IMR-90 (cell line): ENCODE measurements around the gene GORASP1. TPM values are rescaled to one million over a fixed set of nuclear protein-coding genes. Genes with fewer than 3 reads are reported as not detected.

Source experiments
- ATAC-seq: fragments of 200-7000 bp; cut with Tn5 transposase; 2 replicates; pipeline ENCODE4 v1.9.1; 2020; ENCODE audit warnings: low read depth, mild to moderate bottlenecking, moderate library complexity
- BruUV-seq: library from RNA; stranded (reverse); fragments of 400-500 nt; replicated peaks from 2 replicates; lab custom pipeline; 2021; lab: Mats Ljungman, UMichigan
- CTCF ChIA-PET: fragments of 300-600 bp; formaldehyde crosslinking; extraction: SDS; loops from one replicate; lab custom pipeline; 2021; ENCODE audit warnings: antibody characterized with exemption; lab: Yijun Ruan, JAX
- POLR2A ChIA-PET: fragments of 300-600 bp; sonication (Branson Sonifier 250); formaldehyde crosslinking; loops from one replicate; lab custom pipeline; 2022; ENCODE audit warnings: antibody characterized with exemption; ENCODE audit not compliant: unreplicated experiment; lab: Charles Lee
- DNase-seq: peaks from one replicate; pipeline ENCODE4 v3.0.0; 2013
- H2AFZ ChIP-seq: replicated peaks from 2 replicates; pipeline ENCODE3; 2013; ENCODE audit warnings: low read length, mild to moderate bottlenecking; ENCODE audit not compliant: poor library complexity
- H2AK5ac ChIP-seq: 2 replicates; pipeline ENCODE4 v1.6.1; 2013; ENCODE audit warnings: low read depth, low read length, inconsistent platforms
- H2AK9ac ChIP-seq: replicated peaks from 2 replicates; pipeline ENCODE3; 2013; ENCODE audit warnings: mild to moderate bottlenecking, low read depth, low read length, moderate library complexity; ENCODE audit not compliant: poor library complexity
- H2BK120ac ChIP-seq: 2 replicates; pipeline ENCODE4 v1.6.1; 2013; ENCODE audit warnings: low read depth, low read length, inconsistent platforms
- H2BK15ac ChIP-seq: 3 replicates; pipeline ENCODE4 v1.6.1; 2013; ENCODE audit warnings: low read depth, low read length, inconsistent platforms
- H2BK20ac ChIP-seq: 2 replicates; pipeline ENCODE4 v1.6.1; 2013; ENCODE audit warnings: low read depth, mild to moderate bottlenecking, inconsistent platforms, low read length, moderate library complexity
- H2BK5ac ChIP-seq: 2 replicates; pipeline ENCODE4 v1.6.1; 2013; ENCODE audit warnings: mild to moderate bottlenecking, low read depth, low read length, inconsistent platforms; ENCODE audit not compliant: poor library complexity, severe bottlenecking
- H3K14ac ChIP-seq: replicated peaks from 2 replicates; pipeline ENCODE4 v1.6.1; 2013; ENCODE audit warnings: low read depth, low read length, inconsistent platforms
- H3K18ac ChIP-seq: 2 replicates; pipeline ENCODE4 v1.6.1; 2013; ENCODE audit warnings: low read depth, low read length, control low read depth
- H3K23ac ChIP-seq: 2 replicates; pipeline ENCODE4 v1.6.1; 2013; ENCODE audit warnings: low read depth, low read length, inconsistent platforms
- H3K27ac ChIP-seq: 2 replicates; pipeline ENCODE4 v1.5.1; 2013; ENCODE audit warnings: mild to moderate bottlenecking, control low read depth, low read length; ENCODE audit not compliant: insufficient read depth
- H3K27me3 ChIP-seq: 2 replicates; pipeline ENCODE4 v1.6.1; 2013; ENCODE audit warnings: low read length; ENCODE audit not compliant: control insufficient read depth, insufficient read depth
- H3K36me3 ChIP-seq: 2 replicates; pipeline ENCODE4 v1.6.1; 2013; ENCODE audit warnings: low read length, mixed read lengths; ENCODE audit not compliant: control insufficient read depth, insufficient read depth
- H3K4ac ChIP-seq: 2 replicates; pipeline ENCODE4 v1.6.1; 2013; ENCODE audit warnings: low read depth, low read length, inconsistent platforms
- H3K4me1 ChIP-seq: 2 replicates; pipeline ENCODE4 v1.6.1; 2013; ENCODE audit warnings: low read length, mixed read lengths; ENCODE audit not compliant: control insufficient read depth, insufficient read depth
- H3K4me2 ChIP-seq: 2 replicates; pipeline ENCODE4 v1.6.1; 2013; ENCODE audit warnings: low read depth, mild to moderate bottlenecking, control low read depth, low read length, moderate library complexity
- H3K4me3 ChIP-seq: 2 replicates; pipeline ENCODE4 v1.5.1; 2013; ENCODE audit warnings: low read depth, mild to moderate bottlenecking, control low read depth, low read length, moderate library complexity; ENCODE audit not compliant: insufficient read depth
- H3K56ac ChIP-seq: 2 replicates; pipeline ENCODE4 v1.6.1; 2013; ENCODE audit warnings: low read length, inconsistent platforms; ENCODE audit not compliant: insufficient read depth; ENCODE audit errors: extremely low read depth
- H3K79me1 ChIP-seq, 2 experiments: 2 replicates each; pipeline ENCODE4 v1.6.1; 2013; ENCODE audit warnings: low read length in 2 of 2, inconsistent platforms in 1 of 2, low read depth in 1 of 2
- H3K9ac ChIP-seq: 2 replicates; pipeline ENCODE4 v1.6.1; 2013; ENCODE audit warnings: low read depth, low read length, control low read depth
- H3K9me1 ChIP-seq: 2 replicates; pipeline ENCODE4 v1.6.1; 2013; ENCODE audit warnings: low read length, inconsistent platforms; ENCODE audit not compliant: insufficient read depth
- H3K9me3 ChIP-seq: 2 replicates; pipeline ENCODE4 v1.6.1; 2013; ENCODE audit warnings: low read length; ENCODE audit not compliant: control insufficient read depth, insufficient read depth
- H4K20me1 ChIP-seq: 2 replicates; pipeline ENCODE4 v1.6.1; 2013; ENCODE audit warnings: low read length, inconsistent platforms; ENCODE audit not compliant: insufficient read depth
- H4K5ac ChIP-seq: 2 replicates; pipeline ENCODE4 v1.6.1; 2013; ENCODE audit warnings: mild to moderate bottlenecking, low read depth, low read length, control low read depth
- H4K8ac ChIP-seq, 2 experiments: 2 replicates each; pipeline ENCODE4 v1.6.1; 2013; ENCODE audit warnings: low read depth in 2 of 2, low read length in 2 of 2, control low read depth in 1 of 2, inconsistent platforms in 1 of 2
- H4K91ac ChIP-seq: 2 replicates; pipeline ENCODE4 v1.6.1; 2013; ENCODE audit warnings: low read depth, low read length, inconsistent platforms; ENCODE audit not compliant: insufficient read depth
- MXI1 ChIP-seq: IDR thresholded peaks from 2 replicates; pipeline ENCODE4 v1.6.1; 2012; ENCODE audit warnings: low read depth, mild to moderate bottlenecking, low read length, moderate library complexity, borderline replicate concordance
- NFE2L2 ChIP-seq: fragments of 150-350 bp; IDR thresholded peaks from 2 replicates; pipeline ENCODE4 v1.6.1; 2016; ENCODE audit warnings: low read depth, mild to moderate bottlenecking, low read length
- WGBS, 2 experiments: methylation state at CpG; one replicate each; pipeline versions ENCODE4 v1.1.5 to v1.1.7; 2013; ENCODE audit warnings: missing lambda C conversion rate in 2 of 2; ENCODE audit not compliant: insufficient read length in 1 of 2; ENCODE audit errors: extremely low coverage in 2 of 2; 5-methylcytosine and 5-hydroxymethylcytosine counted together
- dilution Hi-C: fragments of 300-500 bp; cut with HindIII; formaldehyde crosslinking; loops from one replicate; pipeline ENCODE4 v1.14.3; 2018; ENCODE audit warnings: low sequenced_read_pairs; ENCODE audit not compliant: unreplicated experiment
- in situ Hi-C: fragments of 300-500 bp; cut with MboI; formaldehyde crosslinking; loops from 3 replicates; pipeline ENCODE4 v1.14.3; 2019; ENCODE audit warnings: low sequenced_read_pairs, inconsistent platforms, mixed read lengths
- intact Hi-C: fragments of 100-400 bp; cut with micrococcal nuclease; formaldehyde crosslinking; loops from 2 replicates; pipeline ENCODE4 v1.10.0; 2022
- polyA plus RNA-seq, 3 experiments: library from polyadenylated mRNA; depleted of rRNA; stranded (reverse); fragments of >200 nt; gene quantifications; 2 replicates each; pipeline ENCODE4 v1.2.3, GENCODE V29; 2012; ENCODE audit warnings: low replicate concordance in 1 of 3
- total RNA-seq: library from RNA; depleted of rRNA; stranded (reverse); fragments of >200 nt; gene quantifications from 2 replicates; pipeline ENCODE4 v1.2.3, GENCODE V29; 2012
- TF ChIP-seq, protein P1 (sequence below): conservative IDR thresholded peaks from 2 replicates; pipeline ENCODE4 v1.5.1; 2012; ENCODE audit warnings: mild to moderate bottlenecking, low read depth, low read length, improper control_type of control experiment

GORASP1 gene
- total and polyA plus RNA-seq, 2 of the 4 experiments (the other 2 are of a cell fraction) = 35.0 to 56.6 TPM

DNA sequence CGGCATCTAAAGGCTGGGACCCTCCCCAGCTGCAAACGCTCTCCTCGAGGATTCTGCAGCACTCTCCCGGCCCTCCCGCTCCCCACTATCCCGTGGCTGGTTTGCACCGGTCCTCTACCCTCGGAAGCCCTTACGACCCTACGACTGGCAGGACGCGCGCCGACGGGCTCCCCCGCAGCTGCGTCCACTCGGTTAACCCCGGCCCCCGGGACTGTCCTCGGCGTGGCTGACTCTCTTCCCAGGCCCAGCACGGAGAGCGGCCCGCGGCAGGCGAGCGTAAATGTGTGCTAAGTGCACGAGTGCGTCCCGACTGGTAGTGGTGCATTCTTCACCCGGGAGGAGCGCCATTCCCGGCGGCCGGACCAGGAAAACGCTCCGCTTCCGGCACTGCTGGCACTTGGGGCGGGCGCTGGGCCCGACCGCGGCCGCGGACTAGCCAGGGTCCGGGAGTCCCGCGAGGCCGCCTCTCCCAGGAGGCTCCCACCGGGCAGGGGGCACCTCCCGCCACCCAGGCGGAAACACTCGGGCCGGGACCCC, 508 bp downstream of the GORASP1 start:
- Histone ChIP-seq H4K8ac (peak overlapping the region in 1 of 2 experiments; percentile 6; a peak in 1 of 4 replicates), H3K23ac (peak overlapping the region; percentile 85), H3K27ac (peak overlapping the region; percentile 81), H3K4me1 (peaks cover 4% of the 10 kb centered on the region; the same call in 1 of the 2 replicates), H3K4ac (peak overlapping the region; percentile 52; the same call in 1 of the 2 replicates), H2BK15ac (no peak overlapping the region), H4K5ac (no peak overlapping the region), H3K9me1 (peaks cover 8% of the 10 kb centered on the region), H3K56ac (peak overlapping the region; percentile 43), H3K27me3 (no peaks in the 10 kb centered on the region), H3K36me3 (no peaks in the 10 kb centered on the region), H2BK20ac (no peak overlapping the region), H2BK120ac (no peak overlapping the region; the same call in none of the 2 replicates), H3K14ac (peak overlapping the region; percentile 75), H3K4me3 (peak overlapping the region; percentile 67), H3K79me1 (peaks cover 8 to 49% of the 10 kb centered on the region in 2 experiments; a peak in 3 of 4 replicates), H3K9me3 (no peaks in the 10 kb centered on the region), H2AFZ (peak overlapping the region; percentile 99), H3K9ac (peak overlapping the region; percentile 84), H2BK5ac (peak overlapping the region; percentile 74), H3K18ac (no peak overlapping the region), H2AK9ac (peak overlapping the region; percentile 87), H4K91ac (peak overlapping the region; percentile 6; the same call in 1 of the 2 replicates), H3K4me2 (peak overlapping the region; percentile 82), H4K20me1 (peaks cover 44% of the 10 kb centered on the region), H2AK5ac (no peak overlapping the region)
- intact Hi-C loops (loop anchor here (1.0 to 5.0 kb wide), 5 partner anchors 44 to 275 kb away; partner anchors contain the start of gene SLC25A38), in situ Hi-C loops (no loop called here), dilution Hi-C loops (no loop called here)
- CTCF ChIA-PET = interaction anchor here (1.0 to 1.4 kb wide), 3 partner anchors 15 to 181 kb away, joined by 3 to 10 read pairs (median 4); no protein-coding TSS in a partner anchor
- TF ChIP-seq MXI1 = peak; percentile 55; the same call in 1 of the 2 replicates
- TF ChIP-seq, protein P1, sequence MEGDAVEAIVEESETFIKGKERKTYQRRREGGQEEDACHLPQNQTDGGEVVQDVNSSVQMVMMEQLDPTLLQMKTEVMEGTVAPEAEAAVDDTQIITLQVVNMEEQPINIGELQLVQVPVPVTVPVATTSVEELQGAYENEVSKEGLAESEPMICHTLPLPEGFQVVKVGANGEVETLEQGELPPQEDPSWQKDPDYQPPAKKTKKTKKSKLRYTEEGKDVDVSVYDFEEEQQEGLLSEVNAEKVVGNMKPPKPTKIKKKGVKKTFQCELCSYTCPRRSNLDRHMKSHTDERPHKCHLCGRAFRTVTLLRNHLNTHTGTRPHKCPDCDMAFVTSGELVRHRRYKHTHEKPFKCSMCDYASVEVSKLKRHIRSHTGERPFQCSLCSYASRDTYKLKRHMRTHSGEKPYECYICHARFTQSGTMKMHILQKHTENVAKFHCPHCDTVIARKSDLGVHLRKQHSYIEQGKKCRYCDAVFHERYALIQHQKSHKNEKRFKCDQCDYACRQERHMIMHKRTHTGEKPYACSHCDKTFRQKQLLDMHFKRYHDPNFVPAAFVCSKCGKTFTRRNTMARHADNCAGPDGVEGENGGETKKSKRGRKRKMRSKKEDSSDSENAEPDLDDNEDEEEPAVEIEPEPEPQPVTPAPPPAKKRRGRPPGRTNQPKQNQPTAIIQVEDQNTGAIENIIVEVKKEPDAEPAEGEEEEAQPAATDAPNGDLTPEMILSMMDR = 0 out of 2 replicates have a peak, but pooled peaks have one; percentile 9
- TF ChIP-seq NFE2L2 = no peak
- 0% methylated on average over 43 of the region's 55 CpGs; no CpG with 5 or more reads in 1 of the 2 experiments for WGBS, 2 experiments
- ATAC-seq (peak; percentile 71), DNase-seq (peak; percentile 50)
- no TSS peak for BruUV-seq
- POLR2A ChIA-PET = interaction anchor here (0.5 kb wide), 1 partner anchor 212 kb away, joined by 10 read pairs; no protein-coding TSS in a partner anchor
